Stimulated activated CD8-positive, alpha-beta memory T cell treated with anti-CD3 and anti-CD28 coated beads, Interleukin-15, amount 100 ng/mL, for 1 hour (primary cell): ENCODE data around the gene SCGB1A1.

Experiments used
- DNase-seq: peaks from one replicate; pipeline ENCODE4 v3.0.0-alpha.2; 2020; ENCODE audit warnings: low read depth

The SCGB1A1 gene

DNA sequence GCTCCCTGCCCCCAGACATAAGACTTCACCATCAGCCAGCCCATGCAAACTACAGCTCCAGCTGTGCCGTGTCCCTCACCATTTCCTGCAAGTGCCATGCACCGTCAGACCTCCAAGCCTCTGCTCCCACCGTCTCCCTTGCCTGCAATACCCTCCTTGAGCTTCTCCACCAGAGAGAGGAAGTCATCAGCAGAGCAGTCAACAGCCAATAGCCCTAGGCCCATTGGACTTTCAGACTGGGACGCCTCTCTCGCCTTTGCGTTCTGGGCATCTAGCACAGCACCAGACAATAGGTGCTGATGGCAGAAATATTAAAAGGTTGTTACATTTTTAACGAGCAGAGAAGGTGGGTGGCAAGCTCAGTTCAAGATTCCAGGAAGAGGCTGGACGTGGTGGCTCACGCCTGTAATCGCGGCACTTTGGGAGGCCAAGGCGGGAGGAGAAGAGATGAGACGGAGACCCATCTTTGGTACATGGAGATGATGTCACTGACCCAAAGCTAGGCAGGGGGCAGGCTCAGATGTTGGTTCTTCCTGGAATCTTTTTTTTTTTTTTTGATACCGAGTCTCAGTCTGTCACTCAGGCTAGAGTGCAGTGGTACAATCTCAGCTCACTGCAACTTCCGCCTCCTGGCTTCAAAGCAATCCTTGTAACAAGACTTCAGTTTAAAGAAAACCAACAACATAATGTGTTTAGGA, 31.9 kb downstream of the SCGB1A1 start:
- DNase-seq, result no peak

GRCh38 chr11:62451241-62451621, 32.4 kb downstream of the SCGB1A1 start:
- DNase-seq, result no peak

DNA sequence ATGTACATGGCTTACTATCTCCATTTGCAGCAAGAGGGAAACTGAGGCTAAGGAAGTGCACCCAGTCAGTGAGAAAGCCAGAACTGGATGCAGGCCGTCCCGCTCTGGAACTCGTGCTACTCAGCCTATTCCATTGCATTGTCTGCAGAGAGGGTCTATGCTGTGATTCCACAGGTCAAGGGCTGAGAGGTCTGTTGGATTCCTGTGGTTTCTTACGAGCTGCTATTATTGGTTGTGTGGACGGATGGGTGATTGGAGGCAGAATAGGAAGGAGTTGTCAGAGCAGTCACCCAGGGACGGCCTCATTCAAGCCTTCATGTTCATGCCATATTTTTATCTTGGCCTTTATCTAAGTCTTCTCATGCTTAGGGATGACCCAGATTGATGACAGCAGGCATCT, 33.4 kb downstream of the SCGB1A1 start:
- no peak for DNase-seq

DNA sequence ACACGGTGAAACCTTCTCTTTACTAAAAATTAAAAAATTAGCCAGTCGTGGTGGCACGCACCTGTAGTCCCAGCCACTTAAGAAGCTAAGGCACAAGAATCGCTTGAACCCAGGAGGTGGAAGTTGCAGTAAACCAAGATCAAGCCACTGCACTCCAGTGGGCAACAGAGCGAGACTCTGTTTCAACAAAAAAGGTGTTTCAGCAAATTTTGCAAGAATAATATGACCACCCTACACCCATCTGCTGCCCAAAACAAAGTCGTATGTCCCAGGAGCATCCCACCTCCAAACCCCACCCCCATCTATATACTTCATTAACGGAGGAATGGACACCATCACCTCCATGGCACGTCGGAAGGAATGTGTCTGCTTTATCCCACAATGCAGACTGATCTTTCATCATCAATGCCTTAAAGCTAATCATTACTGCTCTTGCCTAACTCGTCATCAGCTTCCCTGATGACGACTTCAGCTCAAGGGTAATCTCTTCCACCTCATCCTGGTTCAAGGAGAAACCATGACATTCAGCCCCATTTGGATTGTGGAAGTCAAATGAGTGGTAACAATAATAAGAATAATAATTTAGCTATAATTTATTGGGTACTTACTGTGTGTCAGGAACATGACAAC, 34.1 kb downstream of the SCGB1A1 start:
- no peak for DNase-seq

GRCh38 chr11:62456630-62457029, 37.8 kb downstream of the SCGB1A1 start:
- DNase-seq, result no peak

GRCh38 chr11:62457478-62457877, 38.6 kb downstream of the SCGB1A1 start:
- DNase-seq, result no peak

GRCh38 chr11:62458212-62459002, 39.6 kb downstream of the SCGB1A1 start:
- no peak for DNase-seq

DNA sequence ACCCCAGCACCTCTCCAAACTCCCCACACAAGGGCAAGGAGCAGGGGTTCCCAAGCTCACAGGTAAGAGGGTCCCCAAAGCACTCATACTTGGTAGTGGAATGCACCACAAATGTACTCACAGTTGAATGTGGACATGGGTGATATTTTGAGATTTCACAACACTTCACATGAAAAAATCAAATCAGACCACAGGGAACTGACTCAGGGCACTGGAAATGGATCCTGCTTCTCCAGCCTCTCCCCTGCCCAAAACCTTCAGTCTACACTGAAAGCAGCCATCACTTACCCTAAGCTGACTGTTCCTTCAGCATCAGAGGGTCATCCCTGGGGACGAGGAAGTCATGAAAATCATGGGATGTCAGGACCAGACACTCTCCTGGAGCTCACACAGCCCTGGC, 40.2 kb downstream of the SCGB1A1 start:
- DNase-seq, result no peak

- no peak for DNase-seq
Measured at GRCh38 chr11:62461740-62462507, 43.1 kb downstream of the SCGB1A1 start.

DNA sequence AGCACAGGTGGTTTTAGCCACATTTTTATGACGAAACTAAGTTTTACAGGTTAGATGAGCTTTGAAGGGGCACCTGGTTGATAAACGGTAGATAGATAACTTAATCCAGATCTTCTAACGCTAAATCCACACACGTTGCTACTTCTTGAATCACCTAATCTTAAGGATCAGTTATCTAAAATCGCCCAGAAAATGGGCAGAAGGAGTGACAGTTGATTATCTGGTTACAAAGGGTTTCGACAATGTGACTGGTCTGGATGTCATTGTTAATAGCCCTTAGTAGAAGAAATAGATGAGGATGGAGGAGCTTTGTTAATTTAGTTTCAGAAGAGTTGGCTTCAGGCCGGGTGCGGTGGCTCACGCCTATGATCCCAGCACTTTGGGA, 43.7 kb downstream of the SCGB1A1 start:
- DNase-seq, result no peak

- DNase-seq, result no peak
Measured at GRCh38 chr11:62463121-62463542, 44.3 kb downstream of the SCGB1A1 start.

- no peak for DNase-seq
Measured at GRCh38 chr11:62464655-62465054, 45.8 kb downstream of the SCGB1A1 start.

GRCh38 chr11:62466444-62466843, 47.6 kb downstream of the SCGB1A1 start:
- DNase-seq, result no peak

- DNase-seq, result no peak
Measured at GRCh38 chr11:62468577-62468976, 49.7 kb downstream of the SCGB1A1 start.

DNA sequence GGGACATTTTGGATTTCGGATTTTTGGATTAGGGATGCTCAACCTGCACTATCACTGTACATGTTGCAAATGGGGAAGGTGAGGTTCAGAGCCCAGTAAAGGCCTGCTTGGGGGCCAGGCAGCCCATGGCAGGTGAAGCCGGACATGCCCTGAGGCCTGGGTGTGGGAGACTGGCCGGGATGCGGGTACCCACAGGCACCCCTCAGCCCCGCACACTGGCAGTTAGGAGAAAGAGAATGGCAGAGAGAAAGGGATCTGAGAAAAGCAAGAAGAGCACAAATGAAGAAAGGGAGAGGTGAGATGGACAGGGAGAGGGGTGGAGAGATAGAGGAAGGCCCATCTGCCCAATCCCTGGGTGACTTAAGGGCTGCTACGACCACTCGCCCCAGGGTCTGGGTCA, 52.8 kb downstream of the SCGB1A1 start:
- no peak for DNase-seq

DNA sequence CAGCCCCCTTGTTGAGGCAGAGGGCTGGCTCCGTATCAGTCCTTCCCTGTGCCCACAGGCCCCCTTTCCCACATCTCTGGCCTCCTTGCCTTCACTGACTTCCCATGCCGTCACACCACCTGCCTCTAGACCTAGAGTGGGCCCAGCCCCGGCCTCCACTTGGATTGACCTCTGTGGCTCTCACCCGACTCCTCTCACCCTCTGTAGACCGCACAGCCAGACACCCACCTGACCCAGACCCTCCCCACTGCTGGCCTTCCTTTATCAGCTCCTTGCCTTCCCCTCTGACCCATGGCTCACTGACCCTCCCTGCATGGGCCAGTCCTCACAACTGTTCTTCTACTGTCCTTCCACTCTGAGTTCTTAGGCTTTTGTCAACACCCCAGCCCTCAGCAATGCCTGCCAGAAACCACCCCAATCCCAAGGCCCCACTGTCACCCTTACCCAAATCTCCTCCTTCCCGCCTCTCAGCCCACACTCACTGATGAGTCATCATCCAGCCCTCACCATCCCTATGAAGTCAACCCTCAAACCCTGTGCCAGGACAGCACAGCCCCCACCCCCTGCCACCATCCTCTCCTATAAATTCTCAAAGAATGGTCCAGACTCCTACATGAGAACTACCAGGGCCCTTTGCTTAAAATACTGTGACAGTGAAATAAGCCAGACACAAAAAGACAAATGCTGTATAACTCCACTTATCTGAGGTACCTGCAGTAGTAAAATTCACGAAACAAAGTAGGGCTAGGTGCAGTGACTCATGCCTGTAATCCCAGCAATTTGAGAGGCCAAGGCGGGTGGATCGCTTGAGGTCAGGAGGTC, 53.4 kb downstream of the SCGB1A1 start:
- no peak for DNase-seq
